SU-DHL-6 (cell line): ENCODE measurements around the gene ANKRD42.

Experiments
- CTCF ChIP-seq: fragments of 200-600 bp; sonication (generic); IDR thresholded peaks from one replicate; pipeline ENCODE4 v1.5.1; 2017; ENCODE audit warnings: antibody characterized with exemption, mild to moderate bottlenecking, low read length, moderate library complexity; ENCODE audit not compliant: insufficient read depth, poor library complexity, severe bottlenecking
- EZH2phosphoT487 ChIP-seq: fragments of 200-600 bp; sonication (generic), shearing (Covaris generic); conservative IDR thresholded peaks from 2 replicates; pipeline ENCODE4 v1.6.1; 2018; ENCODE audit warnings: mild to moderate bottlenecking, antibody characterized with exemption, low read length, moderate library complexity, mixed read lengths

GRCh38 chr11:83256602-83257340, 63.3 kb downstream of the ANKRD42 start:
- no peak for TF ChIP-seq CTCF
- TF ChIP-seq EZH2phosphoT487: no peak
